ENCODE results near the gene MAGI2. TPM values are rescaled to one million over a fixed set of nuclear protein-coding genes. Genes with fewer than 3 reads are reported as not detected.

Gene MAGI2
- total and polyA plus RNA-seq, 2 donors from 2014 or later, result 4.4 to 9.0 TPM

GRCh38 chr7:78879206-78879605, 574.3 kb downstream of the MAGI2 start:
- intact Hi-C loops (cut with DNase I), result no loop called here
- FAIRE-seq (no peak), DNase-seq (no peak)

GRCh38 chr7:78873117-78873516, 580.4 kb downstream of the MAGI2 start:
- Histone ChIP-seq H3K9ac (ENCODE audit: low read length in 3 of 3) (no peak overlapping the region), H3K27me3 (ENCODE audit: control insufficient read depth, insufficient read depth, low read length) (no peaks in the 10 kb centered on the region), H3K36me3 (ENCODE audit: control insufficient read depth in 2 of 3, insufficient read depth in 3 of 3, low read length in 3 of 3) (no peaks in the 10 kb centered on the region), H3K9me3 (ENCODE audit: control insufficient read depth in 2 of 3, insufficient read depth in 1 of 3, low read length in 3 of 3) (no peaks in the 10 kb centered on the region), H3K4me3 (ENCODE audit: low read length in 3 of 3) (no peak overlapping the region), H3K27ac (ENCODE audit: low read depth in 2 of 2, low read length in 2 of 2) (no peak overlapping the region), H3K4me1 (ENCODE audit: control insufficient read depth in 2 of 3, insufficient read depth in 2 of 3, low read depth in 1 of 3, low read length in 3 of 3) (no peaks in the 10 kb centered on the region)
- DNase-seq, result no peak
- intact Hi-C loops (cut with DNase I), result no loop called here
- no peak for TF ChIP-seq CTCF (IDR thresholded peaks at IDR 0.05; ENCODE audit: borderline replicate concordance, extremely low read depth, insufficient read depth)
- no peak for FAIRE-seq

More at GRCh38 chr7:78879206-78879605, 574.3 kb downstream of the MAGI2 start:
- H3K27me3 ChIP-seq (ENCODE audit: control insufficient read depth, insufficient read depth, low read length), result no peaks in the 10 kb centered on the region
- H3K4me3 ChIP-seq (ENCODE audit: low read length in 3 of 3), result no peak overlapping the region
- no peak for TF ChIP-seq CTCF (IDR thresholded peaks at IDR 0.05; ENCODE audit: borderline replicate concordance, extremely low read depth, insufficient read depth)
- no peaks in the 10 kb centered on the region for H3K4me1 ChIP-seq (ENCODE audit: control insufficient read depth in 2 of 3, insufficient read depth in 2 of 3, low read depth in 1 of 3, low read length in 3 of 3)
- H3K9me3 ChIP-seq (ENCODE audit: control insufficient read depth in 2 of 3, insufficient read depth in 1 of 3, low read length in 3 of 3), result no peaks in the 10 kb centered on the region
- H3K9ac ChIP-seq (ENCODE audit: low read length in 3 of 3), result no peak overlapping the region
- H3K36me3 ChIP-seq (ENCODE audit: control insufficient read depth in 2 of 3, insufficient read depth in 3 of 3, low read length in 3 of 3), result no peaks in the 10 kb centered on the region
- no peak overlapping the region for H3K27ac ChIP-seq (ENCODE audit: low read depth in 2 of 2, low read length in 2 of 2)

GRCh38 chr7:78864339-78864738, 589.1 kb downstream of the MAGI2 start:
- Histone ChIP-seq H3K9me3 (ENCODE audit: control insufficient read depth in 2 of 3, insufficient read depth in 1 of 3, low read length in 3 of 3) (no peaks in the 10 kb centered on the region), H3K4me1 (ENCODE audit: control insufficient read depth in 2 of 3, insufficient read depth in 2 of 3, low read depth in 1 of 3, low read length in 3 of 3) (peaks cover 0 to 2% (median 0%) of the 10 kb centered on the region in 3 donors), H3K36me3 (ENCODE audit: control insufficient read depth in 2 of 3, insufficient read depth in 3 of 3, low read length in 3 of 3) (no peaks in the 10 kb centered on the region), H3K4me3 (ENCODE audit: low read length in 3 of 3) (no peak overlapping the region), H3K27ac (ENCODE audit: low read depth in 2 of 2, low read length in 2 of 2) (no peak overlapping the region), H3K27me3 (ENCODE audit: control insufficient read depth, insufficient read depth, low read length) (no peaks in the 10 kb centered on the region), H3K9ac (ENCODE audit: low read length in 3 of 3) (no peak overlapping the region)
- DNase-seq (no peak), FAIRE-seq (no peak)
- no peak for TF ChIP-seq CTCF (IDR thresholded peaks at IDR 0.05; ENCODE audit: borderline replicate concordance, extremely low read depth, insufficient read depth)
- intact Hi-C loops (cut with DNase I), result no loop called here

- FAIRE-seq, result no peak
- peak in 4 of 5 donors; percentile 14 to 39 (median 32) for DNase-seq
- intact Hi-C loops (cut with DNase I), result no loop called here
Observed at GRCh38 chr7:78863281-78863680, 590.2 kb downstream of the MAGI2 start.

More at GRCh38 chr7:78863281-78863680, 590.2 kb downstream of the MAGI2 start:
- H3K36me3 ChIP-seq (ENCODE audit: control insufficient read depth in 2 of 3, insufficient read depth in 3 of 3, low read length in 3 of 3), result no peaks in the 10 kb centered on the region
- H3K27ac ChIP-seq (ENCODE audit: low read depth in 2 of 2, low read length in 2 of 2), result no peak overlapping the region
- H3K27me3 ChIP-seq (ENCODE audit: control insufficient read depth, insufficient read depth, low read length), result no peaks in the 10 kb centered on the region
- no peak overlapping the region for H3K9ac ChIP-seq (ENCODE audit: low read length in 3 of 3)
- H3K9me3 ChIP-seq (ENCODE audit: control insufficient read depth in 2 of 3, insufficient read depth in 1 of 3, low read length in 3 of 3), result no peaks in the 10 kb centered on the region
- no peak for TF ChIP-seq CTCF (IDR thresholded peaks at IDR 0.05; ENCODE audit: borderline replicate concordance, extremely low read depth, insufficient read depth)
- peaks cover 0 to 2% (median 0%) of the 10 kb centered on the region in 3 donors for H3K4me1 ChIP-seq (ENCODE audit: control insufficient read depth in 2 of 3, insufficient read depth in 2 of 3, low read depth in 1 of 3, low read length in 3 of 3)
- H3K4me3 ChIP-seq (ENCODE audit: low read length in 3 of 3), result no peak overlapping the region
